ENCODE results near the gene COL10A1.

The COL10A1 gene

GRCh38 chr6:116101302-116101718 is 24.6 kb downstream of the COL10A1 start:
- no peak overlapping the region for H3K4ac ChIP-seq (ENCODE audit: low read depth, low read length)
- peak overlapping the region; percentile 98 for H2AFZ ChIP-seq (ENCODE audit: insufficient read depth, low read length, poor library complexity)
- H3K18ac ChIP-seq (ENCODE audit: low read length) = no peak overlapping the region
- peak overlapping the region; percentile 71 for H3K9ac ChIP-seq (ENCODE audit: low read length)
- H3K79me1 ChIP-seq (ENCODE audit: low read length) = peaks cover 6% of the 10 kb centered on the region
- WGBS (ENCODE audit: extremely low coverage, insufficient coverage, insufficient read length) = no CpG with 5 or more reads among the region's 12 CpGs
- peak overlapping the region; percentile 60 for H4K12ac ChIP-seq (ENCODE audit: low read depth, low read length)
- H3K4me3 ChIP-seq (ENCODE audit: low read depth, low read length) = peak overlapping the region; percentile 94
- peak overlapping the region; percentile 86 for H3K27ac ChIP-seq (ENCODE audit: low read depth, low read length)
- no peaks in the 10 kb centered on the region for H3K27me3 ChIP-seq (ENCODE audit: insufficient read depth, low read length)
- H4K8ac ChIP-seq (ENCODE audit: low read depth, low read length) = peak overlapping the region; percentile 96
- H3K23ac ChIP-seq (ENCODE audit: low read length) = no peak overlapping the region
- H3K36me3 ChIP-seq (ENCODE audit: control insufficient read depth in 1 of 2, insufficient read depth in 2 of 2, low read length in 2 of 2) = no peaks in the 10 kb centered on the region
- no peak overlapping the region for H2BK12ac ChIP-seq (ENCODE audit: low read length)
- no peak overlapping the region for H2BK5ac ChIP-seq (ENCODE audit: low read depth, low read length, poor library complexity)
- H3K79me2 ChIP-seq (ENCODE audit: control insufficient read depth, insufficient read depth, low read length, poor library complexity) = peaks cover 6% of the 10 kb centered on the region
- H4K91ac ChIP-seq (ENCODE audit: low read depth, low read length) = no peak overlapping the region
- peak overlapping the region; percentile 76 for H3K4me2 ChIP-seq (ENCODE audit: low read length)
- H3K4me1 ChIP-seq (ENCODE audit: control insufficient read depth in 1 of 2, insufficient read depth in 2 of 2, low read length in 2 of 2) = peaks cover 0 to 4% of the 10 kb centered on the region in 2 experiments
- no peak for DNase-seq
- no peaks in the 10 kb centered on the region for H3K9me3 ChIP-seq (ENCODE audit: insufficient read depth, low read depth, low read length)
- H2AK5ac ChIP-seq (ENCODE audit: low read length) = no peak overlapping the region
- no peak overlapping the region for H3K14ac ChIP-seq (ENCODE audit: low read length)
- H2BK120ac ChIP-seq (ENCODE audit: insufficient read depth, low read length, poor library complexity) = no peak overlapping the region

DNA sequence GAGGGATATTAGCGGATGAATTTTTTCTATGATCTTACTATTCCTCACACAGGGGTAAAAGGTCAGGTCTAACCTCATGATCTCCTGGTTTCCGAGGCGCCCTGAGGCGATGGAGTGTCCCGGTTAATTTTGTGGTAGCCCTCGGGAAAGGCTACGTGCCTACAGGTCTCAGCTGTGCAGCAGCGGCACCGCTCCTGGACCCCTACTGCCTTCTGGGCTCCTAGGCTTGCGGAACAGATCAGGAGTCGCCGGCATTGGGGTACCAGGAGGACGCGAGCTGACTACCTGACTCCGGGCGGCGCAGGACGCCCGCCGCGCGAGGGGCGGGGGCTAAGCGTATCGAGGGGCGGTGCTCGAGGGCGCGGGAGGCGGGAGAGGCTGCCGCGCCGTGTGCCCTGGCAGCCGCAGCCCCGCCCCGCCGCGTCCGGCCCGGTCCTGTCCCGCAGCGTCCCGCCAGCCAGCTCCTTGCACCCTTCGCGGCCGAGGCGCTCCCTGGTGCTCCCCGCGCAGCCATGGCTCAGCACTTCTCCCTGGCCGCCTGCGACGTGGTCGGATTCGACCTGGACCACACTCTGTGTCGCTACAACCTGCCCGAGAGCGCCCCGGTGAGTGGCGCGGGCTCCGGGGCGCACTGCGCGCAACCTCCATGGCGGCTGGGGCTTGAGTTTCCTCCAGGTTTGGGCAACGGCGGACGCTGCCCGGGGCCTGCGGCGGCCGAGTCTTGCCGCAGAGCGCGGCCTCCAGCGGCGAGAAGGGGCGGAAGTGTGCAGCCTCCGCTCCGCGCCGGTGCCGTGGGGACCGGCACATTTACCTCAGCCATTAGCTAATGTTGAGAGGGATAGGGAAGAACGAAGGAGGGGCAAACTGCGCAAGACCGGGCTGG is 25.3 kb downstream of the COL10A1 start, which contains the start of gene NT5DC1:
TSS of gene NT5DC1 (plus strand) at position 435 of the 883 bp plus-strand sequence. CDS start at position 513, 78 bp downstream.
- H2AK5ac ChIP-seq (ENCODE audit: low read length) = no peak within 1 kb of the TSS
- H3K79me2 ChIP-seq (ENCODE audit: control insufficient read depth, insufficient read depth, low read length, poor library complexity) = peaks cover 6% of the 10 kb centered on the region
- peak within 1 kb of the TSS; percentile 60 for H4K12ac ChIP-seq (ENCODE audit: low read depth, low read length)

GRCh38 chr6:116099036-116099435 is 26.9 kb downstream of the COL10A1 start:
- H3K4me1 ChIP-seq (ENCODE audit: control insufficient read depth in 1 of 2, insufficient read depth in 2 of 2, low read length in 2 of 2) = peaks cover 0 to 4% of the 10 kb centered on the region in 2 experiments
- H2BK12ac ChIP-seq (ENCODE audit: low read length) = no peak overlapping the region
- peaks cover 6% of the 10 kb centered on the region for H3K79me1 ChIP-seq (ENCODE audit: low read length)
- H4K91ac ChIP-seq (ENCODE audit: low read depth, low read length) = no peak overlapping the region
- no peak for DNase-seq
- H2AFZ ChIP-seq (ENCODE audit: insufficient read depth, low read length, poor library complexity) = no peak overlapping the region
- no peak overlapping the region for H3K9ac ChIP-seq (ENCODE audit: low read length)
- H3K18ac ChIP-seq (ENCODE audit: low read length) = no peak overlapping the region
- H2AK5ac ChIP-seq (ENCODE audit: low read length) = no peak overlapping the region
- H3K27ac ChIP-seq (ENCODE audit: low read depth, low read length) = no peak overlapping the region
- no peaks in the 10 kb centered on the region for H3K36me3 ChIP-seq (ENCODE audit: control insufficient read depth in 1 of 2, insufficient read depth in 2 of 2, low read length in 2 of 2)
- no peak overlapping the region for H3K4me3 ChIP-seq (ENCODE audit: low read depth, low read length)
- no peak overlapping the region for H2BK5ac ChIP-seq (ENCODE audit: low read depth, low read length, poor library complexity)
- no peaks in the 10 kb centered on the region for H3K27me3 ChIP-seq (ENCODE audit: insufficient read depth, low read length)
- H3K4ac ChIP-seq (ENCODE audit: low read depth, low read length) = no peak overlapping the region
- H4K8ac ChIP-seq (ENCODE audit: low read depth, low read length) = no peak overlapping the region
- H3K9me3 ChIP-seq (ENCODE audit: insufficient read depth, low read depth, low read length) = no peaks in the 10 kb centered on the region
- H3K4me2 ChIP-seq (ENCODE audit: low read length) = no peak overlapping the region
- H2BK120ac ChIP-seq (ENCODE audit: insufficient read depth, low read length, poor library complexity) = no peak overlapping the region
- H3K14ac ChIP-seq (ENCODE audit: low read length) = no peak overlapping the region
- no CpG with 5 or more reads among the region's 1 CpG for WGBS (ENCODE audit: extremely low coverage, insufficient coverage, insufficient read length)
- H3K23ac ChIP-seq (ENCODE audit: low read length) = no peak overlapping the region
- no peak overlapping the region for H4K12ac ChIP-seq (ENCODE audit: low read depth, low read length)
- peaks cover 6% of the 10 kb centered on the region for H3K79me2 ChIP-seq (ENCODE audit: control insufficient read depth, insufficient read depth, low read length, poor library complexity)

More for the DNA sequence above, 25.3 kb downstream of the COL10A1 start, which contains the start of gene NT5DC1:
- peak within 1 kb of the TSS; percentile 86 for H3K27ac ChIP-seq (ENCODE audit: low read depth, low read length)
- peaks cover 6% of the 10 kb centered on the region for H3K79me1 ChIP-seq (ENCODE audit: low read length)
- peak; percentile 87 to 90 for DNase-seq
- H3K9ac ChIP-seq (ENCODE audit: low read length) = peak within 1 kb of the TSS; percentile 76
- H3K18ac ChIP-seq (ENCODE audit: low read length) = peak within 1 kb of the TSS; percentile 90
- H2BK12ac ChIP-seq (ENCODE audit: low read length) = no peak within 1 kb of the TSS
- peak within 1 kb of the TSS; percentile 76 for H3K4me2 ChIP-seq (ENCODE audit: low read length)
- no peaks in the 10 kb centered on the region for H3K36me3 ChIP-seq (ENCODE audit: control insufficient read depth in 1 of 2, insufficient read depth in 2 of 2, low read length in 2 of 2)
- peak within 1 kb of the TSS; percentile 55 for H3K4ac ChIP-seq (ENCODE audit: low read depth, low read length)
- H2BK5ac ChIP-seq (ENCODE audit: low read depth, low read length, poor library complexity) = peak within 1 kb of the TSS; percentile 78
- H4K8ac ChIP-seq (ENCODE audit: low read depth, low read length) = peak within 1 kb of the TSS; percentile 96
- peak within 1 kb of the TSS; percentile 80 for H4K91ac ChIP-seq (ENCODE audit: low read depth, low read length)
- peaks cover 0 to 4% of the 10 kb centered on the region in 2 experiments for H3K4me1 ChIP-seq (ENCODE audit: control insufficient read depth in 1 of 2, insufficient read depth in 2 of 2, low read length in 2 of 2)
- no peaks in the 10 kb centered on the region for H3K27me3 ChIP-seq (ENCODE audit: insufficient read depth, low read length)
- peak within 1 kb of the TSS; percentile 98 for H2AFZ ChIP-seq (ENCODE audit: insufficient read depth, low read length, poor library complexity)
- no peak within 1 kb of the TSS for H3K23ac ChIP-seq (ENCODE audit: low read length)
- peak within 1 kb of the TSS; percentile 94 for H3K4me3 ChIP-seq (ENCODE audit: low read depth, low read length)
- H3K14ac ChIP-seq (ENCODE audit: low read length) = peak within 1 kb of the TSS; percentile 83
- WGBS (ENCODE audit: extremely low coverage, insufficient coverage, insufficient read length) = no CpG with 5 or more reads among the region's 87 CpGs
- H3K9me3 ChIP-seq (ENCODE audit: insufficient read depth, low read depth, low read length) = no peaks in the 10 kb centered on the region
- H2BK120ac ChIP-seq (ENCODE audit: insufficient read depth, low read length, poor library complexity) = peak within 1 kb of the TSS; percentile 84

GRCh38 chr6:116096979-116097816 is 28.7 kb downstream of the COL10A1 start:
- no CpG with 5 or more reads among the region's 2 CpGs for WGBS (ENCODE audit: extremely low coverage, insufficient coverage, insufficient read length)
- Histone ChIP-seq H2AFZ (ENCODE audit: insufficient read depth, low read length, poor library complexity) (no peak overlapping the region), H3K14ac (ENCODE audit: low read length) (no peak overlapping the region), H4K12ac (ENCODE audit: low read depth, low read length) (no peak overlapping the region), H2BK5ac (ENCODE audit: low read depth, low read length, poor library complexity) (no peak overlapping the region), H3K79me2 (ENCODE audit: control insufficient read depth, insufficient read depth, low read length, poor library complexity) (peaks cover 6% of the 10 kb centered on the region), H3K27me3 (ENCODE audit: insufficient read depth, low read length) (no peaks in the 10 kb centered on the region), H3K23ac (ENCODE audit: low read length) (no peak overlapping the region), H2BK120ac (ENCODE audit: insufficient read depth, low read length, poor library complexity) (no peak overlapping the region), H3K4ac (ENCODE audit: low read depth, low read length) (no peak overlapping the region), H4K91ac (ENCODE audit: low read depth, low read length) (no peak overlapping the region), H2BK12ac (ENCODE audit: low read length) (no peak overlapping the region), H3K18ac (ENCODE audit: low read length) (no peak overlapping the region), H3K4me2 (ENCODE audit: low read length) (no peak overlapping the region), H2AK5ac (ENCODE audit: low read length) (no peak overlapping the region), H3K79me1 (ENCODE audit: low read length) (peaks cover 6% of the 10 kb centered on the region), H3K27ac (ENCODE audit: low read depth, low read length) (no peak overlapping the region), H3K4me1 (ENCODE audit: control insufficient read depth in 1 of 2, insufficient read depth in 2 of 2, low read length in 2 of 2) (peaks cover 0 to 4% of the 10 kb centered on the region in 2 experiments), H4K8ac (ENCODE audit: low read depth, low read length) (no peak overlapping the region), H3K9me3 (ENCODE audit: insufficient read depth, low read depth, low read length) (no peaks in the 10 kb centered on the region), H3K4me3 (ENCODE audit: low read depth, low read length) (no peak overlapping the region), H3K9ac (ENCODE audit: low read length) (no peak overlapping the region), H3K36me3 (ENCODE audit: control insufficient read depth in 1 of 2, insufficient read depth in 2 of 2, low read length in 2 of 2) (no peaks in the 10 kb centered on the region)
- DNase-seq = peak in 1 of 2 donors; percentile 36
